SK-N-SH (cell line): ENCODE data around the gene DNMT3A.

Experiments used
- CTCF ChIP-seq: fragments of 200-600 bp; sonication (generic); IDR thresholded peaks from 2 replicates; pipeline ENCODE4 v1.6.1; 2017; ENCODE audit warnings: antibody characterized with exemption, mild to moderate bottlenecking, moderate library complexity
- ELF1 ChIP-seq: IDR thresholded peaks from 2 replicates; pipeline ENCODE4 v1.4.0; 2012
- EP300 ChIP-seq, 2 experiments: IDR thresholded peaks; 2 replicates each; pipeline versions ENCODE4 v1.4.0 to v1.6.1; 2012; ENCODE audit warnings: borderline replicate concordance in 1 of 2, low read depth in 1 of 2, low read length in 1 of 2
- EZH2phosphoT487 ChIP-seq: fragments of 200-600 bp; sonication (generic); IDR thresholded peaks from 2 replicates; pipeline ENCODE4 v1.6.1; 2017; ENCODE audit warnings: low read depth, mixed run types, mild to moderate bottlenecking, antibody characterized with exemption, moderate library complexity, borderline replicate concordance
- GABPA ChIP-seq: IDR thresholded peaks from 2 replicates; pipeline ENCODE4 v1.4.0; 2012; ENCODE audit warnings: low read depth, mild to moderate bottlenecking
- JUND ChIP-seq: IDR thresholded peaks from 2 replicates; pipeline ENCODE4 v1.4.0; 2012
- POLR2AphosphoS5 ChIP-seq: IDR thresholded peaks from 2 replicates; pipeline ENCODE4 v1.6.1; 2012; ENCODE audit warnings: low read depth, low read length
- RCOR1 ChIP-seq: fragments of 150-350 bp; IDR thresholded peaks from 2 replicates; pipeline ENCODE4 v1.6.1; 2017; ENCODE audit warnings: antibody characterized with exemption, low read length
- YY1 ChIP-seq: IDR thresholded peaks from 2 replicates; pipeline ENCODE4 v1.4.0; 2012; ENCODE audit warnings: low read depth, mild to moderate bottlenecking

GRCh38 chr2:25335204-25335603 is 6.5 kb downstream of the DNMT3A start:
- no peak for TF ChIP-seq CTCF
- TF ChIP-seq GABPA = no peak
- TF ChIP-seq EZH2phosphoT487 = no peak
- TF ChIP-seq YY1 = no peak
- no peak for TF ChIP-seq POLR2AphosphoS5
- no peak for TF ChIP-seq EP300 (IDR thresholded peaks at IDR 0.05; ENCODE audit: borderline replicate concordance in 1 of 2, low read depth in 1 of 2, low read length in 1 of 2)
- TF ChIP-seq JUND = no peak
- TF ChIP-seq ELF1 = no peak
- TF ChIP-seq RCOR1 = no peak
